GM21723 (cell line): ENCODE results near the gene CDHR1.

Experiments used
- ATAC-seq: cut with Tn5 transposase; IDR thresholded peaks from one replicate; pipeline ENCODE4 v1.9.1; 2021; ENCODE audit warnings: mild to moderate bottlenecking, moderate library complexity; ENCODE audit not compliant: unreplicated experiment

Gene CDHR1

GRCh38 chr10:84198206-84198915 lies 4.0 kb downstream of the CDHR1 start:
- ATAC-seq, result no peak

GRCh38 chr10:84200537-84201243 lies 6.4 kb downstream of the CDHR1 start:
- no peak for ATAC-seq

- no peak for ATAC-seq
Measured at GRCh38 chr10:84201244-84201606, 6.9 kb downstream of the CDHR1 start.

- ATAC-seq, result no peak
Measured at GRCh38 chr10:84201682-84202081, 7.3 kb downstream of the CDHR1 start.

GRCh38 chr10:84202349-84202748 lies 8.0 kb downstream of the CDHR1 start:
- ATAC-seq, result no peak

GRCh38 chr10:84204122-84204521 lies 9.8 kb downstream of the CDHR1 start:
- ATAC-seq, result peak; percentile 68

- no peak for ATAC-seq
Measured at GRCh38 chr10:84204610-84205009, 10.3 kb downstream of the CDHR1 start.

- peak; percentile 82 for ATAC-seq
Measured at GRCh38 chr10:84205049-84205852, 10.9 kb downstream of the CDHR1 start.

GRCh38 chr10:84205853-84206525 lies 11.7 kb downstream of the CDHR1 start:
- ATAC-seq, result no peak

- ATAC-seq, result no peak
Measured at GRCh38 chr10:84208023-84208422, 13.7 kb downstream of the CDHR1 start.

- no peak for ATAC-seq
Measured at GRCh38 chr10:84211566-84211965, 17.2 kb downstream of the CDHR1 start.

- no peak for ATAC-seq
Measured at GRCh38 chr10:84212014-84212413, 17.7 kb downstream of the CDHR1 start.

GRCh38 chr10:84213076-84213475 lies 18.7 kb downstream of the CDHR1 start:
- ATAC-seq, result no peak

GRCh38 chr10:84214046-84214572 lies 19.8 kb downstream of the CDHR1 start:
- peak; percentile 15 for ATAC-seq

GRCh38 chr10:84214612-84215235 lies 20.4 kb downstream of the CDHR1 start:
- ATAC-seq, result peak; percentile 95

GRCh38 chr10:84216834-84217233 lies 22.5 kb downstream of the CDHR1 start:
- no peak for ATAC-seq

GRCh38 chr10:84217746-84218145 lies 23.4 kb downstream of the CDHR1 start:
- ATAC-seq, result no peak

- no peak for ATAC-seq
Measured at GRCh38 chr10:84221916-84222315, 27.6 kb downstream of the CDHR1 start.

- no peak for ATAC-seq
Measured at GRCh38 chr10:84224411-84225028, 30.2 kb downstream of the CDHR1 start.
